K562 (cell line): ENCODE measurements around the gene YARS1. TPM values are rescaled to one million over a fixed set of nuclear protein-coding genes. Genes with fewer than 3 reads are reported as not detected.

ENCODE experiments used
- ATAC-seq: fragments of 200-7000 bp; cut with Tn5 transposase; 3 replicates; pipeline ENCODE4 v1.9.1; 2020; ENCODE audit warnings: moderate library complexity
- BruUV-seq: library from RNA; stranded (reverse); fragments of 400-500 nt; replicated peaks from 2 replicates; lab custom pipeline; 2021; lab: Mats Ljungman, UMichigan
- CTCF ChIA-PET: fragments of 300-600 bp; formaldehyde crosslinking; extraction: SDS; loops from one replicate; lab custom pipeline; 2021; ENCODE audit warnings: low intra/inter-chr PET ratio; lab: Yijun Ruan, JAX
- POLR2A ChIA-PET: fragments of 300-600, 350-650 bp; sonication (Branson Sonifier 250); formaldehyde crosslinking; extraction: SDS; loops from one replicate; lab custom pipeline; 2021; ENCODE audit warnings: antibody characterized with exemption, inconsistent platforms; lab: Yijun Ruan, JAX
- DNase-seq, 4 experiments: peaks; one replicate each; pipeline versions ENCODE4 v3.0.0 to v3.0.0-alpha.2; 2011 to 2018; ENCODE audit warnings: low spot score in 3 of 4, mixed read lengths in 3 of 4; ENCODE audit errors: extremely low read depth in 1 of 4
- FAIRE-seq: peaks from 2 replicates; lab custom pipeline; 2011; peaks lifted over from hg19 to GRCh38; lab: Jason Lieb, UNC
- H2AFZ ChIP-seq: 2 replicates; pipeline ENCODE4 v1.6.0; 2011; ENCODE audit warnings: low read depth, low read length, control low read depth, inconsistent platforms
- H3K27ac ChIP-seq: fragments of 200-600 bp; 3 replicates; pipeline ENCODE4 v1.8.0; 2011; ENCODE audit warnings: low read depth, mild to moderate bottlenecking, control low read depth, inconsistent platforms, low read length, moderate library complexity, mixed read lengths; ENCODE audit errors: extremely low read depth
- H3K27me3 ChIP-seq, 2 experiments: fragments of 300-600 bp in 1 of 2; 2 replicates in 1 of 2; 3 replicates in 1 of 2; pipeline versions ENCODE4 v1.6.0 to v1.8.0; 2011; ENCODE audit warnings: inconsistent platforms in 2 of 2, low read length in 2 of 2, mild to moderate bottlenecking in 1 of 2, mixed read lengths in 1 of 2, moderate library complexity in 1 of 2; ENCODE audit not compliant: control insufficient read depth in 2 of 2, insufficient read depth in 2 of 2
- H3K36me3 ChIP-seq: fragments of 300-600 bp; 3 replicates; pipeline ENCODE4 v1.8.0; 2011; ENCODE audit warnings: mild to moderate bottlenecking, low read length, inconsistent platforms; ENCODE audit not compliant: control insufficient read depth, insufficient read depth
- H3K4me1 ChIP-seq, 2 experiments: fragments of 200-600 bp in 1 of 2; replicated peaks in 1 of 2; 2 replicates in 1 of 2; 3 replicates in 1 of 2; pipeline versions ENCODE4 v1.5.1 to v1.8.0; 2011; ENCODE audit warnings: inconsistent platforms in 2 of 2, low read length in 2 of 2, mild to moderate bottlenecking in 1 of 2, mixed read lengths in 1 of 2, moderate library complexity in 1 of 2; ENCODE audit not compliant: control insufficient read depth in 2 of 2, insufficient read depth in 2 of 2
- H3K4me2 ChIP-seq: 2 replicates; pipeline ENCODE4 v1.6.1; 2011; ENCODE audit warnings: low read length, control low read depth, inconsistent platforms, mixed read lengths; ENCODE audit not compliant: insufficient read depth
- H3K4me3 ChIP-seq: fragments of 200-600 bp; sonication (generic), shearing (Covaris generic); 2 replicates; pipeline ENCODE4 v1.5.1; 2016; ENCODE audit warnings: control low read depth, inconsistent platforms
- H3K79me2 ChIP-seq: fragments of 200-600 bp; 3 replicates; pipeline ENCODE4 v1.8.0; 2011; ENCODE audit warnings: low read length, inconsistent platforms; ENCODE audit not compliant: control insufficient read depth, insufficient read depth
- H3K9ac ChIP-seq, 2 experiments: 2 replicates each; pipeline versions ENCODE4 v1.6.0 to v1.6.1; 2011; ENCODE audit warnings: low read depth in 2 of 2, low read length in 2 of 2, control low read depth in 1 of 2, inconsistent platforms in 1 of 2, mild to moderate bottlenecking in 1 of 2, mixed read lengths in 1 of 2; ENCODE audit not compliant: insufficient read depth in 1 of 2
- H3K9me1 ChIP-seq: one replicate; pipeline ENCODE4 v1.6.0; 2011; ENCODE audit warnings: inconsistent platforms, mild to moderate bottlenecking, low read length, moderate library complexity; ENCODE audit not compliant: control insufficient read depth, insufficient read depth
- H3K9me3 ChIP-seq: replicated peaks from 2 replicates; pipeline ENCODE4 v1.5.1; 2011; ENCODE audit warnings: low read depth, low read length, inconsistent platforms; ENCODE audit not compliant: control insufficient read depth, insufficient read depth
- H4K20me1 ChIP-seq: replicated peaks from 2 replicates; pipeline ENCODE4 v1.6.1; 2011; ENCODE audit warnings: low read length, inconsistent platforms, mixed read lengths; ENCODE audit not compliant: control insufficient read depth, insufficient read depth
- DPF2 ChIP-seq: fragments of 450-650 bp; IDR thresholded peaks from 2 replicates; pipeline ENCODE4 v1.6.1; 2016
- EP400 ChIP-seq: fragments of 450-650 bp; IDR thresholded peaks from 2 replicates; pipeline ENCODE4 v1.6.1; 2017; ENCODE audit warnings: antibody characterized with exemption, mild to moderate bottlenecking, moderate library complexity
- FOXA3 ChIP-seq, 2 experiments: fragments of 450-650 bp in 1 of 2; sonication (generic) in 1 of 2; formaldehyde crosslinking; IDR thresholded peaks in 1 of 2; conservative IDR thresholded peaks in 1 of 2; 2 replicates each; pipeline versions ENCODE4 v1.4.0 to v1.8.0; 2020 to 2022; ENCODE audit warnings: mild to moderate bottlenecking in 2 of 2, missing genetic modification reagents in 1 of 2
- KLF13 ChIP-seq: fragments of 450-650 bp; IDR thresholded peaks from 2 replicates; pipeline ENCODE4 v1.6.1; 2016; ENCODE audit warnings: missing genetic modification characterization, low read depth, mild to moderate bottlenecking, missing compliant biosample characterization, moderate library complexity, borderline replicate concordance
- KLF6 ChIP-seq: fragments of 250-450 bp; sonication (Bioruptor Pico); IDR thresholded peaks from 2 replicates; pipeline ENCODE4 v1.4.0; 2020; ENCODE audit warnings: mild to moderate bottlenecking, moderate library complexity, borderline replicate concordance
- MYNN ChIP-seq, 2 experiments: sonication (generic); formaldehyde crosslinking in 1 of 2; IDR thresholded peaks; 2 replicates each; pipeline versions ENCODE4 v1.5.0 to v1.6.1; 2016 to 2020; ENCODE audit warnings: antibody characterized with exemption in 1 of 2, missing genetic modification reagents in 1 of 2
- POLR2B ChIP-seq: fragments of 450-650 bp; IDR thresholded peaks from 2 replicates; pipeline ENCODE4 v1.6.1; 2018; ENCODE audit warnings: low read depth; ENCODE audit not compliant: partially characterized antibody
- PPARD ChIP-seq: fragments of 250-450 bp; sonication (Bioruptor Pico); IDR thresholded peaks from 2 replicates; pipeline ENCODE4 v1.8.0; 2022; ENCODE audit warnings: inconsistent platforms, mild to moderate bottlenecking, moderate library complexity
- RBM22 ChIP-seq: fragments of 200-400 bp; formaldehyde crosslinking; IDR thresholded peaks from 2 replicates; pipeline ENCODE4 v1.6.1; 2018; ENCODE audit warnings: low read length, low read depth; ENCODE audit not compliant: poor library complexity, severe bottlenecking
- SAFB ChIP-seq: fragments of 200-400 bp; formaldehyde crosslinking; IDR thresholded peaks from 2 replicates; pipeline ENCODE4 v1.6.1; 2017; ENCODE audit warnings: low read depth, low read length, borderline replicate concordance
- SAFB2 ChIP-seq: fragments of 200-400 bp; formaldehyde crosslinking; IDR thresholded peaks from 2 replicates; pipeline ENCODE4 v1.6.1; 2018; ENCODE audit warnings: borderline replicate concordance, low read length, low read depth, moderate library complexity; ENCODE audit not compliant: severe bottlenecking
- SMAD3 ChIP-seq: fragments of 450-650 bp; formaldehyde crosslinking; conservative IDR thresholded peaks from 2 replicates; pipeline ENCODE4 v1.4.0; 2020; ENCODE audit warnings: mild to moderate bottlenecking
- ZNF764 ChIP-seq: fragments of 250-450 bp; sonication (Bioruptor Pico); IDR thresholded peaks from 2 replicates; pipeline ENCODE4 v1.4.0; 2020; ENCODE audit warnings: low read depth, mild to moderate bottlenecking, moderate library complexity
- WGBS: fragments of 100-300 bp; shearing (Covaris generic); methylation state at CpG from one replicate; pipeline ENCODE4 v1.1.6; 2016; ENCODE audit warnings: low coverage, mixed read lengths; ENCODE audit not compliant: insufficient coverage; ENCODE audit errors: missing lambda C conversion rate; 5-methylcytosine and 5-hydroxymethylcytosine counted together
- in situ Hi-C: fragments of 300-500 bp; cut with MboI; formaldehyde crosslinking; loops from 4 replicates; pipeline ENCODE4 v1.15.0; 2018; ENCODE audit warnings: inconsistent platforms, mixed read lengths
- intact Hi-C: fragments of 100-400 bp; cut with micrococcal nuclease; formaldehyde crosslinking; loops from 2 replicates; pipeline ENCODE4 v1.14.2; 2022
- polyA plus RNA-seq, 8 experiments: library from polyadenylated mRNA; depleted of rRNA in 4 of 8; stranded (reverse) in 5 of 8; unstranded in 3 of 8; fragments of >200 nt; fragmentation: Nextera tagmentation in 2 of 8; fragmentation: Illumina TruSeq in 1 of 8; extraction: Ambion mirVana in 2 of 8; extraction: Trizol in 1 of 8; gene quantifications; 2 replicates each; pipeline versions ENCODE4 v1.2.1 to v1.2.3, GENCODE V29; 2011 to 2014; ENCODE audit warnings: inconsistent platforms in 1 of 8, missing spikeins in 1 of 8
- total RNA-seq, 7 experiments: library from RNA; depleted of rRNA in 6 of 7; stranded (reverse); fragments of >200 nt in 6 of 7; fragmentation: Illumina TruSeq in 2 of 7; extraction: Trizol in 2 of 7; gene quantifications; 2 replicates each; pipeline versions ENCODE4 v1.2.1 to v1.2.3, GENCODE V29; 2011 to 2021; ENCODE audit warnings: low replicate concordance in 1 of 7
- TF ChIP-seq, protein P1 (sequence below): sonication (generic); formaldehyde crosslinking; IDR thresholded peaks from 2 replicates; pipeline ENCODE4 v1.9.0; 2022; ENCODE audit warnings: mild to moderate bottlenecking, missing genetic modification reagents

Gene YARS1
- total and polyA plus RNA-seq, 9 of the 15 experiments (the other 6 are each of a cell fraction or from before 2014, with no cell fraction given), result 66.2 to 336 (median 201) TPM

- Histone ChIP-seq H3K9ac (no peak overlapping the region), H3K36me3 (peaks cover 96% of the 10 kb centered on the region), H3K4me3 (no peak overlapping the region), H3K27me3 (no peaks in the 10 kb centered on the region), H3K9me1 (peaks cover 5% of the 10 kb centered on the region), H3K4me1 (no peaks in the 10 kb centered on the region), H3K79me2 (no peaks in the 10 kb centered on the region), H3K4me2 (no peak overlapping the region), H3K27ac (no peak overlapping the region), H3K9me3 (no peaks in the 10 kb centered on the region), H2AFZ (no peak overlapping the region), H4K20me1 (no peaks in the 10 kb centered on the region)
- no peak for TF ChIP-seq PPARD
- ChIA-PET POLR2A (interaction anchor here (0.8 to 4.2 kb wide), 9 partner anchors 8 to 87 kb away, joined by 3 to 42 read pairs (median 6); no protein-coding TSS in a partner anchor), CTCF (no interaction called here)
- no peak for ATAC-seq
- intact Hi-C loops, result no loop called here
- no peak for DNase-seq
- no peak for FAIRE-seq
- WGBS, result 93% methylated on average over 5 of the region's 5 CpGs
- BruUV-seq, result no TSS peak
- in situ Hi-C loops, result no loop called here
Observed at GRCh38 chr1:32782086-32782485, 35.1 kb downstream of the YARS1 start.

DNA sequence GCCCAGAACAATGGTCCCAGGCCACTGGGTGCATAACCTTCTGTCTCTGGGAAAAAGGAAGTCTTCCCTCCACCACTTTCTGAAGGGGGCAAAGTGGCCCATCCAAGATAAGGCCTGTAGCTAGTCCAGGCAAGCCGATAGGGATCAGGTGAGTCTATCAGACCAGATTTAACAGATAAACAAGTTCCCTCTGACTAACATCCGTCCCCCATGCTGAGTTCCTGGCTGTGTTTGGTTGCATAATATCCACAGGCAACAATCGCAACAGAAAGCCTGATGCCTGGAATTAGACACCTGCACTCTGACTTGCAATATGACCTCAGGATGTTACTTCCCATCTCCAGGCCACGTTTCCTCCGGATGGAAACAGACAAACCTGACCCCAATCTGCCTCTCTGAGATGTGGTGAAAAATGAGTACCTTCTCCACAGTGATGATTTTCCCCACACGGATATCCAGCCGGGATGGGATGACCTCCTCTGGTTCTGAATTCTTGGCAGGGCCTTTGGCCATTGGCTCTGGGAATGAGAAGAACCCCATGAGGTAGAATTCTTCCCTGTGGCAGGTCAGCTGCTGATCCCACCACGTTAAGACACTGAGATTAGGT, 36.4 kb downstream of the YARS1 start:
- intact Hi-C loops, result no loop called here
- Histone ChIP-seq H3K4me2 (no peak overlapping the region), H3K9me1 (peaks cover 5% of the 10 kb centered on the region), H2AFZ (no peak overlapping the region), H3K27me3 (no peaks in the 10 kb centered on the region), H3K27ac (no peak overlapping the region), H3K79me2 (no peaks in the 10 kb centered on the region), H3K9ac (no peak overlapping the region), H3K9me3 (no peaks in the 10 kb centered on the region), H4K20me1 (no peaks in the 10 kb centered on the region; the same call in 1 of the 2 replicates), H3K4me3 (no peak overlapping the region), H3K4me1 (no peaks in the 10 kb centered on the region; a peak in 1 of 5 replicates), H3K36me3 (peaks cover 95% of the 10 kb centered on the region)
- CTCF ChIA-PET, result no interaction called here
- no TSS peak for BruUV-seq
- ATAC-seq (no peak), DNase-seq (no peak), FAIRE-seq (no peak)
- WGBS, result 74% methylated on average over 8 of the region's 8 CpGs
- POLR2A ChIA-PET, result interaction anchor here (0.8 to 4.2 kb wide), 5 partner anchors 7 to 1426 kb away, joined by 3 to 42 read pairs (median 4); no protein-coding TSS in a partner anchor
- in situ Hi-C loops, result no loop called here
- TF ChIP-seq DPF2 (no peak), KLF13 (tag) (no peak), KLF6 (CRISPR knock-in tag) (no peak), SAFB2 (no peak), EP400 (no peak), RBM22 (peak; percentile 18), FOXA3 (CRISPR knock-in tag; conservative IDR thresholded peaks at IDR 0.05 in 1 of 2, IDR thresholded peaks at IDR 0.05 in 1 of 2) (no peak), SMAD3 (CRISPR knock-in tag) (0 out of 2 replicates have a peak, but pooled peaks have one; percentile 14), MYNN (IDR thresholded peaks at IDR 0.05) (0 out of 2 replicates have a peak, but pooled peaks have one; percentile 16), MYNN (CRISPR knock-in tag; IDR thresholded peaks at IDR 0.05) (no peak), ZNF764 (CRISPR knock-in tag) (no peak), POLR2B (peak; percentile 27), SAFB (no peak)
- TF ChIP-seq, protein P1, sequence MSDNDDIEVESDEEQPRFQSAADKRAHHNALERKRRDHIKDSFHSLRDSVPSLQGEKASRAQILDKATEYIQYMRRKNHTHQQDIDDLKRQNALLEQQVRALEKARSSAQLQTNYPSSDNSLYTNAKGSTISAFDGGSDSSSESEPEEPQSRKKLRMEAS (CRISPR knock-in tag), result no peak
